ENCODE measurements around the gene SH3GL2. TPM values are rescaled to one million over a fixed set of nuclear protein-coding genes. Genes with fewer than 3 reads are reported as not detected.

The SH3GL2 gene
- total and polyA plus RNA-seq, 2 donors (not counting 3 experiments of a cell fraction or from before 2014, with no cell fraction given) = 0.12 TPM; not detected in 1

DNA sequence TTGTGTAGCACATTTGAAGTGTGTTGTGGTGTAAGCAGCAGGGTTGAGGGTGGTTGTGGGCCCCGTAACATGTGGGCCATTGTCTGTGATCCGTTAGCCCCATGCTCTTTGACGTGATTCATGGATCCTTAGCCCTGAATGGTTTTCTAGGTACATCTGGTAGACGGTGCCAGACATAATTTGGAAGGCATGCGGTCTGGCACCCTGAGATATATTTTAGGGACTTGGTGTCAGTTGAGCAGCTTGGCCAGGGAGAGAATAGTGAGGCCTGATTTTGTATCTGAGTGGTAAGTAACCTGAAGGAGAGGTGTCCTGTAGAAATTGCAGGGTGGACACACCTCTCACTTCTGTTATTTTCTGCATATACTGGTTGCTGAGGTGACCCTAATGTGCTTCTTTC lies 10.9 kb downstream of the SH3GL2 start:
- CTCF ChIA-PET = no interaction called here
- DNase-seq (ENCODE audit: low read depth, low spot score) = no peak
- no TSS peak for BruUV-seq (replicated peaks)
- no peak overlapping the region for H3K4me2 ChIP-seq (ENCODE audit: insufficient read depth, low read length)
- no peaks in the 10 kb centered on the region for H3K9me3 ChIP-seq (replicated peaks; ENCODE audit: control insufficient read depth, insufficient read depth, low read length)
- no peak overlapping the region for H2AFZ ChIP-seq (ENCODE audit: low read depth, low read length)
- TF ChIP-seq POLR2AphosphoS5 (IDR thresholded peaks at IDR 0.05; ENCODE audit: insufficient read depth, low read depth, low read length) (no peak), EZH2 (IDR thresholded peaks at IDR 0.05; ENCODE audit: borderline replicate concordance, low read depth, low read length, severe bottlenecking) (no peak), POLR2A (IDR thresholded peaks at IDR 0.05; ENCODE audit: low read depth, low read length) (no peak), GATA2 (IDR thresholded peaks at IDR 0.05; ENCODE audit: insufficient read depth, insufficient read length, low read depth, low read length) (no peak), JUN (IDR thresholded peaks at IDR 0.05; ENCODE audit: borderline replicate concordance, insufficient read depth, insufficient read length, low read depth) (no peak), MYC (IDR thresholded peaks at IDR 0.05; ENCODE audit: low read depth, low read length) (no peak), FOS (IDR thresholded peaks at IDR 0.05; ENCODE audit: borderline replicate concordance, insufficient read depth, low read length) (no peak)
- TF ChIP-seq, protein P1, sequence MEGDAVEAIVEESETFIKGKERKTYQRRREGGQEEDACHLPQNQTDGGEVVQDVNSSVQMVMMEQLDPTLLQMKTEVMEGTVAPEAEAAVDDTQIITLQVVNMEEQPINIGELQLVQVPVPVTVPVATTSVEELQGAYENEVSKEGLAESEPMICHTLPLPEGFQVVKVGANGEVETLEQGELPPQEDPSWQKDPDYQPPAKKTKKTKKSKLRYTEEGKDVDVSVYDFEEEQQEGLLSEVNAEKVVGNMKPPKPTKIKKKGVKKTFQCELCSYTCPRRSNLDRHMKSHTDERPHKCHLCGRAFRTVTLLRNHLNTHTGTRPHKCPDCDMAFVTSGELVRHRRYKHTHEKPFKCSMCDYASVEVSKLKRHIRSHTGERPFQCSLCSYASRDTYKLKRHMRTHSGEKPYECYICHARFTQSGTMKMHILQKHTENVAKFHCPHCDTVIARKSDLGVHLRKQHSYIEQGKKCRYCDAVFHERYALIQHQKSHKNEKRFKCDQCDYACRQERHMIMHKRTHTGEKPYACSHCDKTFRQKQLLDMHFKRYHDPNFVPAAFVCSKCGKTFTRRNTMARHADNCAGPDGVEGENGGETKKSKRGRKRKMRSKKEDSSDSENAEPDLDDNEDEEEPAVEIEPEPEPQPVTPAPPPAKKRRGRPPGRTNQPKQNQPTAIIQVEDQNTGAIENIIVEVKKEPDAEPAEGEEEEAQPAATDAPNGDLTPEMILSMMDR (IDR thresholded peaks at IDR 0.05; ENCODE audit: extremely low read depth in 1 of 2, insufficient read depth in 1 of 2, low read depth in 1 of 2, low read length in 2 of 2) = no peak
- TF ChIP-seq, protein P2, sequence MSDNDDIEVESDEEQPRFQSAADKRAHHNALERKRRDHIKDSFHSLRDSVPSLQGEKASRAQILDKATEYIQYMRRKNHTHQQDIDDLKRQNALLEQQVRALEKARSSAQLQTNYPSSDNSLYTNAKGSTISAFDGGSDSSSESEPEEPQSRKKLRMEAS (IDR thresholded peaks at IDR 0.05; ENCODE audit: insufficient read depth, insufficient read length) = no peak
- POLR2A ChIA-PET = no interaction called here
- H3K4me1 ChIP-seq (ENCODE audit: control insufficient read depth, extremely low read depth, insufficient read depth, low read length) = no peaks in the 10 kb centered on the region
- no peaks in the 10 kb centered on the region for H3K79me2 ChIP-seq (ENCODE audit: control insufficient read depth, insufficient read depth, low read length)
- dilution Hi-C loops (cut with MboI; ENCODE audit: extremely low pct_ligation_motif_present, low sequenced_read_pairs) = no loop called here
- no peak overlapping the region for H3K27ac ChIP-seq (ENCODE audit: insufficient read depth, low read depth, low read length)
- H3K4me3 ChIP-seq (replicated peaks in 1 of 3; ENCODE audit: insufficient read depth in 1 of 3, low read depth in 1 of 3, low read length in 3 of 3) = no peak overlapping the region
- no peak overlapping the region for H3K9ac ChIP-seq (replicated peaks; ENCODE audit: extremely low read depth, insufficient read depth, low read length)
- no peaks in the 10 kb centered on the region for H3K9me1 ChIP-seq (replicated peaks; ENCODE audit: control insufficient read depth, extremely low read depth, insufficient read depth, low read length)
- no peaks in the 10 kb centered on the region for H4K20me1 ChIP-seq (replicated peaks; ENCODE audit: control insufficient read depth, extremely low read depth, insufficient read depth, low read length)
- intact Hi-C loops (cut with micrococcal nuclease) = no loop called here
- H3K27me3 ChIP-seq (ENCODE audit: control insufficient read depth in 2 of 2, insufficient read depth in 2 of 2, low read length in 2 of 2) = no peaks in the 10 kb centered on the region
- no peaks in the 10 kb centered on the region for H3K36me3 ChIP-seq (ENCODE audit: control insufficient read depth in 2 of 2, extremely low read depth in 1 of 2, insufficient read depth in 2 of 2, low read length in 2 of 2)
- FAIRE-seq = no peak
